Kidney epithelial cell (primary cell): ENCODE data around the gene KRTDAP. TPM values are rescaled to one million over a fixed set of nuclear protein-coding genes. Genes with fewer than 3 reads are reported as not detected.

Source experiments
- DNase-seq: peaks from one replicate; pipeline ENCODE4 v3.0.0-alpha.2; 2010; ENCODE audit warnings: low read depth
- H3K27me3 ChIP-seq: 2 replicates; pipeline ENCODE4 v1.6.0; 2011; ENCODE audit warnings: low read length; ENCODE audit not compliant: control insufficient read depth, insufficient read depth
- H3K36me3 ChIP-seq: 2 replicates; pipeline ENCODE4 v1.5.1; 2011; ENCODE audit warnings: low read length; ENCODE audit not compliant: control insufficient read depth, insufficient read depth
- H3K4me3 ChIP-seq: 2 replicates; pipeline ENCODE4 v1.5.1; 2011; ENCODE audit warnings: low read depth, mild to moderate bottlenecking, control low read depth, low read length
- CTCF ChIP-seq: IDR thresholded peaks from 2 replicates; pipeline ENCODE4 v1.5.1; 2011; ENCODE audit warnings: mild to moderate bottlenecking, moderate library complexity, low read length, control low read depth, inconsistent platforms; ENCODE audit not compliant: insufficient read depth, poor library complexity, severe bottlenecking
- total RNA-seq: library from RNA; depleted of rRNA; stranded (reverse); fragments of >200 nt; gene quantifications from 2 replicates; pipeline ENCODE4 v1.2.3, GENCODE V29; 2015

KRTDAP gene
- total RNA-seq, 1 donor from 2014 or later, result not detected

GRCh38 chr19:35438527-35438926 is 51.7 kb downstream of the KRTDAP start:
- no peak for TF ChIP-seq CTCF
- Histone ChIP-seq H3K27me3 (peaks cover 3% of the 10 kb centered on the region), H3K4me3 (no peak overlapping the region), H3K36me3 (no peaks in the 10 kb centered on the region)
- no peak for DNase-seq

GRCh38 chr19:35438096-35438495 is 52.2 kb downstream of the KRTDAP start:
- DNase-seq, result no peak
- Histone ChIP-seq H3K27me3 (peaks cover 5% of the 10 kb centered on the region), H3K4me3 (no peak overlapping the region), H3K36me3 (no peaks in the 10 kb centered on the region)
- TF ChIP-seq CTCF, result no peak

- no peaks in the 10 kb centered on the region for H3K36me3 ChIP-seq
- TF ChIP-seq CTCF, result no peak
- peaks cover 5% of the 10 kb centered on the region for H3K27me3 ChIP-seq
- no peak overlapping the region for H3K4me3 ChIP-seq
- DNase-seq, result no peak
These were observed 52.8 kb downstream of the KRTDAP start for GRCh38 chr19:35437406-35437951.

Other genes with a start within 250 kb of the KRTDAP start
- gene LSR, start 241.5 kb downstream of the KRTDAP start, total RNA-seq, result 147 and 247 TPM in 2 replicates
- 95.1 and 96.5 TPM in 2 replicates for gene USF2, start 221.5 kb downstream of the KRTDAP start, total RNA-seq
- gene HAMP, start 207.9 kb downstream of the KRTDAP start, total RNA-seq, result not detected in 2 replicates
- gene MAG, start 198.3 kb downstream of the KRTDAP start, total RNA-seq, result 0.04 TPM in 1 of 2 replicates, not detected in the other
- gene CD22, start 161.3 kb downstream of the KRTDAP start, total RNA-seq, result 0.75 and 2.9 TPM in 2 replicates
- gene FFAR1, start 142.6 kb downstream of the KRTDAP start, total RNA-seq, result 0.04 TPM in 1 of 2 replicates, not detected in the other
- not detected in 2 replicates for gene FFAR3, start 132.0 kb downstream of the KRTDAP start, total RNA-seq
- not detected in 2 replicates for gene GPR42, start 119.4 kb downstream of the KRTDAP start, total RNA-seq
- gene FFAR2, start 42.2 kb downstream of the KRTDAP start, total RNA-seq, result not detected in 2 replicates
- 219 and 266 TPM in 2 replicates for gene DMKN, start 23.2 kb upstream of the KRTDAP start, total RNA-seq
- not detected in 2 replicates for gene SBSN, start 37.8 kb upstream of the KRTDAP start, total RNA-seq
- not detected in 2 replicates for gene GAPDHS, start 43.0 kb upstream of the KRTDAP start, total RNA-seq
- 160 and 166 TPM in 2 replicates for gene TMEM147, start 55.2 kb upstream of the KRTDAP start, total RNA-seq
- not detected in 2 replicates for gene ATP4A, start 73.2 kb upstream of the KRTDAP start, total RNA-seq
- gene PMIS2, start 95.7 kb upstream of the KRTDAP start, total RNA-seq, result not detected in 2 replicates
- 12.3 and 14.1 TPM in 2 replicates for gene HAUS5, start 122.3 kb upstream of the KRTDAP start, total RNA-seq
- gene RBM42, start 138.6 kb upstream of the KRTDAP start, total RNA-seq, result 115 and 121 TPM in 2 replicates
- gene ETV2, start 151.3 kb upstream of the KRTDAP start, total RNA-seq, result not detected in 2 replicates
- gene COX6B1, start 157.9 kb upstream of the KRTDAP start, total RNA-seq, result 347 and 569 TPM in 2 replicates
- not detected in 2 replicates for gene UPK1A, start 176.1 kb upstream of the KRTDAP start, total RNA-seq
- gene ZBTB32, start 214.1 kb upstream of the KRTDAP start, total RNA-seq, result not detected in 2 replicates
- gene KMT2B, start 227.5 kb upstream of the KRTDAP start, total RNA-seq, result 18.4 and 31.8 TPM in 2 replicates